Inflammatory macrophage (primary cell): Measurements from ENCODE around the gene LRFN2.

ENCODE experiments used
- DNase-seq, 2 donors: peaks; one replicate each; pipeline ENCODE4 v3.0.0-alpha.2; 2020 to 2022
- total RNA-seq, 18 experiments: gene quantifications; one replicate each; lab custom pipeline; 2026; ENCODE audit warnings: mixed read lengths in 6 of 18, inconsistent platforms in 2 of 18; lab: John Stamatoyannopoulos, UW

LRFN2 gene
- 0 to 0.08 (median 0) reads per million in 18 experiments for total RNA-seq

GRCh38 chr6:40587240-40588069 is at the start of gene LRFN2:
Gene LRFN2 (minus strand): TSS chr6:40587364.
- DNase-seq, result peak; percentile 52 to 71

GRCh38 chr6:40634429-40634828 is 47.3 kb upstream of the LRFN2 start:
- no peak for DNase-seq

- no peak for DNase-seq
Observed at GRCh38 chr6:40631744-40632143, 44.6 kb upstream of the LRFN2 start.

DNA sequence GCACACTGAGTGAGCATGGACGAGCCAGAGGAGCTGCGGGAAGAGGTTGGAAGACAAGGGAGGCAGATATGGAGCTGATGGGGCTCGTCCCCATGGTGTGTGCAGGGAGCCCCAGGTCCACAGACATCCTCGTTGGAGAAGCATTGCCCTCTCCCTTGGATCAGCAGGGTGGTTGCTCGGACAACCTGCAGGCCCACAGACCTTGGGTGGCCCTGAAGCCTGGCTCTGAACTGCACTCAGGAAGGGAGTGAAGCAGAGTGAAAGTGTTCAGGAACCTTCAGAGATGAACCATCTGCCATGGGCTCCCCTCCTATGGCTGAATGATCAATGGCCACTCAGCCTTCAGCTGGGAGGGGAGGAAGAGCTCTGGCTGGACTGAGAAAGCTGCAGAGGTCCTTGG is 43.3 kb upstream of the LRFN2 start:
- no peak for DNase-seq

DNA sequence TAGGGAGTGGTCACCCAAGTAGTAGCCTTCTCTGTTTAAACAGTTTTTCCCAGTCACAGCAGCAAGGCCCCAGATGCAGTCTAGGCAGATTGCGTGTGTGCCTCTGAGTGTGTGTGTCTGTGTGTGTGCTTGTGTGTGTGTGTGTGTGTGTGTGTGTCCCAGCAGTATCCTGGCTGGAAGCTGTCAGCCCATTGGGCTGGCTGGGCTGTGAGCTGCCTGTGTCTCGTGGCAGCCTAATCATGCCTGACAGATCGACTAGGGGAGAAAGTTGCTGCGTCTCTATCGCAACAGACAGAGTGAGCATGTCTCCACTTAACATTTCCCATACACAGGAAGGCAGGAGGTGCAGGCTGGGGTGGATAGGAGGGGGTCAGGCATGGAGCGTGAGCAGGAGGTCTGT is 42.9 kb upstream of the LRFN2 start:
- DNase-seq, result no peak

GRCh38 chr6:40629463-40629862 is 42.3 kb upstream of the LRFN2 start:
- DNase-seq, result no peak

GRCh38 chr6:40627316-40627715 is 40.2 kb upstream of the LRFN2 start:
- DNase-seq, result no peak

DNA sequence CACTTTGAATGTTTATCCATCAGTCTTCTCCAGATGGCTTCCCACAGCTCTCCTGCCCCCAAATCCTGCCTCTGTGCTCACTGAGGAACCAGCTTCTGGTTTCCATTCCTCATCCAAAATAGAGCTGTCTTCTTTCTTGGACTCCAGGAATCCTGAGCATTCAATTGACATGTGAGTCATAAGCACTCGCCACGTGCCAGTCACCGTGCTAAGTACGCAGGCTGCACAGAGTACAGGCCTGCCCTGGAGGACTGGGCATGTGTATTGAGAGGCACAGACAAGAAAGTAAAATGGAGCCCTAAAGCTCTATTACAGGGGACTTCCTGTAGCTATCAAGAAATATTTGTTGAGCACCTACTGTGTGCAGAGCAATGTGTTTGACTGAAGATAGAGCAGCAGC is 39.7 kb upstream of the LRFN2 start:
- DNase-seq, result no peak

DNA sequence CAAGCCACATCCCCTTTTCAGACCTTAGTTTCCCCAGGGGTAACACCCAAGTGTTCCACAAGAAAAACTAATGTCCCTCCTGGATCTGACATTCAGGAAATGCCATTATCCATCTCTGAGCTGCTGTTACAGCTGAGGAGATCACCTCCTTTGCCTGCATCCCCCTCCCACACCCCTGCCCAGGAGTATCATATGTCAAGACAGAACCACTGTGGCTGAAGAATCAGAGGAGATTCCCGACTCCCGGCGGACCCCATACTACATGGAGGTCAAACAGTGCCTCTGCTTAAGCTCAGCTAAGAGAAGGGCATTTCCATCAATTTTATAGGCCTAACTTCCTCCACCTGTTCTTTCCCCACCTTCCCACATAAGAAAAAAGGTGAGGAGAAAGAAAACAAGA is 36.8 kb upstream of the LRFN2 start:
- DNase-seq, result no peak

DNA sequence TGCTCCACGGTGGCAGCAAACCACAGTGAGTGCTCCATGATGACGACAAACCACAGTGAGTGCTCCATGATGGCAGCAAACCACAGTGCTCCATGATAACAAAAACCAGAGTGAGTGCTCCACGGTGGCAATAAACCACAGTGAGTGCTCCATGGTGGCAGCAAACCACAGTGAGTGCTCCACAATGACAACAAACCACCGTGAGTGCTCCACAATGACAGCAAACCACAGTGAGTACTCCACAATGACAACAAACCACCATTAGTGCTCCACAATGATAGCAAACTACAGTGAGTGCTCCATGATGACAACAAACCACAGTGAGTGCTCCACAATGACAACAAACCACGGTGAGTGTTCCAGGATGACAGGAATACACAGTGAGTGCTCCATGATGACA is 36.0 kb upstream of the LRFN2 start:
- no peak for DNase-seq

GRCh38 chr6:40620574-40621240 is 33.5 kb upstream of the LRFN2 start:
- no peak for DNase-seq

GRCh38 chr6:40614671-40615070 is 27.5 kb upstream of the LRFN2 start:
- DNase-seq, result no peak

GRCh38 chr6:40611912-40612311 is 24.7 kb upstream of the LRFN2 start:
- DNase-seq, result no peak

DNA sequence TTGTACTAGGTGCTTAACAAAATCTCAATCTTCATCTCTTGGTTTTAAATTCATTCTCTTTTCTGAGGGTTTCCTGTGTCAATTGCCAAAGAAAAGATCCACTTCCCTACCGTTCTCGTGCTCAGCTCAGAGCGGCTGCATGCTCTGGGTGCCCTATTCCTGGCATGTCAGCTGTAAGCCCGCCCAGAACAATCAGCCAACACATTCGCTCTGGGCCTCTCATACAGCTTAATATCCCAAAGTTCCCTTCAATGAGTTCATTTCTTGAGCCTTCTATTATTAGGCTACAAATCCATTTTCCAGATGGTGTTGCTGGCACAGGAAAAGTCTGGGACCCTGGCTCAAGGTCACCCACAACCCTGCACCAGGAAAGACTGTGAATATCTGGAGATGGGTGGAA is 24.3 kb upstream of the LRFN2 start:
- no peak for DNase-seq

DNA sequence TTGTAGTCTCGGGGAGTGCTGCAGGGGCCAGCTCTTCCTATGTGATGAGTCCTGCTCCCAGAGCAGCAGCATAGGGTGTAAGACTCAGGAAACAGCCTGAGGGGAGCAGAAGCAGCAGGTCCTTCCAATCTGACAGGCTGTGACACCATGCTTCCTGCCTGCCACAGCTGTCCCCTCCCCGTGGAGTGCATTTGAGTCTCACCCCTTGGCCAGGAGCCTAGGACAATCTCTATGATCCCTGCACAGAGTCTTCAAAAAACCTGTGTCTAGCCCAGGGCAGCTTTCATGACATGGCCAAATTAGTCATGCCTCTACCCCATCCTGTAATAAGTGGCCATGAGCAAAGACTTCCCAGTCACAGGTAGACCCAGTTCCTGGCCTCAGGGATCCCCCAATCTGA is 23.1 kb upstream of the LRFN2 start:
- no peak for DNase-seq

GRCh38 chr6:40606981-40607380 is 19.8 kb upstream of the LRFN2 start:
- no peak for DNase-seq

DNA sequence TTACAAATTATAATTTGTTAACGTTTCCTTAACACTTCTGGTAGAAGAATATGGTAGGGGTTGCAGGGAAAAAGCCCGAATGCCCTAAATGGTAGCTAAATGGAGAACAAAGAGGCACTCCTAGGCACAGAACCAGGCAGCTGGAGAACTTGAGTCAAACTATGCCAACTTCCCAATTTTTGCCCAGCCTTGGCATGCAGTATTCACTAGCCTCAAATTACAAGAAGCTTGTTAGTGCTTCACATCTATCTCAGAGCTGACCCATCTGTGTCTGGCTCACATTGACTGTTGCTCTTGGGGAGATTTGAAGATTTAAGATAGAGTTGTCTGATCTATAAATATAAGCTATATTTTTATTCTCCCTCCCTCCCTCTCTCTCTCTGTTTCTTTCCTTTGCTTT is 19.4 kb upstream of the LRFN2 start:
- DNase-seq, result no peak

DNA sequence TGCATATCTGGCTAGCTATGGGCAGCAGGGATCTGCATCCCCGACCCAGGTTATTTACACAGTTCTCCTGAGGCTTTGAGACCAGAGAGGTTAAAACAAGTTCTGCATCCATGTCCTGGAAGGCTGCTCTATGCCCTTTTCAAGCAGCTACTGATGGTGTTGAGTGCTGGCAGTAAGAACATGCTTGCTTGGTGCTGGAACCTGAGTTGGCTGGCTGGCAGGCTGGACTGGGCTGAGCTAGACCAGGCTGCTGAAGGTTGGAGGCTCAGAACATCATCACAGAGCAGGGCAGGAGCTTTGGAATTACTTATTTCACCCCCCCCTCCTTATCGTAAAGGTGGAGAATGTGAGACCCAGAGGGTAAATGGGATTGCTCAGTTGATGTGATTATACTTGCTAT is 16.9 kb upstream of the LRFN2 start:
- no peak for DNase-seq

GRCh38 chr6:40599555-40599954 is 12.4 kb upstream of the LRFN2 start:
- no peak for DNase-seq

GRCh38 chr6:40598516-40598915 is 11.4 kb upstream of the LRFN2 start:
- no peak for DNase-seq

GRCh38 chr6:40597301-40597700 is 10.1 kb upstream of the LRFN2 start:
- DNase-seq, result no peak

DNA sequence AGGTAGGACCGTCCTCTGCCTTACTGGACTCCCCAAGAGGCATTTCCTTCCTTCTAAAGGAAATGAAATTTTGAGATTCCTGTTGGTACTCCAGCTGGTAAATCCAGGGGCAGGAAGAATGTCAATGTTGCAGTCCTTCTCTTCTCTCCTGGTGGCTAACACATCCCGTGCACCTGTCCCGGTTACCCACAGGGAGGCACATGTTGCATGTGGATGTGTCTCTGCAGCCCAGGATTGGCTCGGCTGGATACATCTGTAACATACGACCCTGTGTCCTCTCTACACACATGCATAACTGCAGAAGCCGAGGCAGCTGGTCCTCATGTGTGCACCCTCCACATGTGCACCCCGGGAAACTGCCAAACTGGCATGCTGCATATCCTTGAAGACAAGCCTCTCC is 1.3 kb upstream of the LRFN2 start:
- no peak for DNase-seq

DNA sequence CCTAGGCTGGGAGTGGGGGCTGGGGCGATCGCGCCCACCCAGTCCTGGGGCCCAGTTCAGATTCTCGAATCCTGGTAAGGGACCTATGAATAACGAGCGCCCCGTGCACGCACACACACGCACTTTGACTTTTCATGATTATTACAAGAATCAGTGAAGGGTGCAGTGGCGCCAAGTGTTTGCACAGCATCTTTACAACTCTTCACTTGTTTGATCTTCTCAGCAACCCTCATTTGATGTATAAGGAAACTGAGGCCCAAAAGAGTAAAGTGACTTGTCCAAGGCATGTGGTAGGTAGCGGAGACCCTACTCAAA is 863 bp upstream of the LRFN2 start:
- no peak for DNase-seq

GRCh38 chr6:40586369-40587201 is 579 bp downstream of the LRFN2 start:
- no peak for DNase-seq
